GM10266 (cell line): Measurements from ENCODE around the gene HHAT.

Experiments used
- DNase-seq: peaks from one replicate; pipeline ENCODE4 v3.0.0; 2012; ENCODE audit errors: extremely low spot score
- TF ChIP-seq, protein P1 (sequence below): IDR thresholded peaks from 2 replicates; pipeline ENCODE4 v1.5.1; 2012; ENCODE audit warnings: mild to moderate bottlenecking, low read depth; ENCODE audit not compliant: control insufficient read depth, insufficient read depth; ENCODE audit errors: missing control alignments

Gene HHAT

DNA sequence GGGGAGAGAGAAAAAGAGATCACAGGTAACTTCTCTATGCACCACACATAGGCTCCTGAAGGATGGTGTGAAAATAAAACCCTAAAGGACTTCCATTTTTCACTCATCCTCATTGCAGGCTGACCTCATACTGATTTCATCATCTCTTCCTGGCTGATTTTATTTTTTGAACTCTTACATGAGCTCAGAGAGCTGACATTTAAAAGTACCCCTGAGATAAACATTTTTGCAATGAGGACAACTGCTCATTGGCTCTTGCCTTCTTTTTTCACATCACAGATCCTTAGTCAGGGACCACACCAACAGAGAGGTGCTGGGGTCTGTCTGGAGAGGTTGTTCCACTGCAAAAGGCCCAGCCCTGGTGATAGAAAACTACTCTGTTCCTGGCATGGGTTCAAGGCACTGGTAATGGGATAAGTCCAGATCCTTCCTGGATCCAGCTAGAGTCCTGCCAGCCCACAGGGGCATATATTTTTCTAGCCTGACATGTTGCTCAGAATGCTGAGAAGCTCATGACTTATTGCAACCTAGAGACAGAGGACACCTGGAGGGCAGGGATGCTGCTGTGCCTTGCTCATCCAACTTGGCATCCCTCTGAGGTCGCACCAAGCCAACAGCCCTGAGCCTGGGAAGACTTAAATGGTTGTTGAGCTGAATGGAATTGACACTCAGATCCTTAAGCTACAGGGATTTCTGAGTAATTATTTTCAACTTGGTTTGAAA, 360.0 kb downstream of the HHAT start:
- no peak for DNase-seq
- TF ChIP-seq, protein P1, sequence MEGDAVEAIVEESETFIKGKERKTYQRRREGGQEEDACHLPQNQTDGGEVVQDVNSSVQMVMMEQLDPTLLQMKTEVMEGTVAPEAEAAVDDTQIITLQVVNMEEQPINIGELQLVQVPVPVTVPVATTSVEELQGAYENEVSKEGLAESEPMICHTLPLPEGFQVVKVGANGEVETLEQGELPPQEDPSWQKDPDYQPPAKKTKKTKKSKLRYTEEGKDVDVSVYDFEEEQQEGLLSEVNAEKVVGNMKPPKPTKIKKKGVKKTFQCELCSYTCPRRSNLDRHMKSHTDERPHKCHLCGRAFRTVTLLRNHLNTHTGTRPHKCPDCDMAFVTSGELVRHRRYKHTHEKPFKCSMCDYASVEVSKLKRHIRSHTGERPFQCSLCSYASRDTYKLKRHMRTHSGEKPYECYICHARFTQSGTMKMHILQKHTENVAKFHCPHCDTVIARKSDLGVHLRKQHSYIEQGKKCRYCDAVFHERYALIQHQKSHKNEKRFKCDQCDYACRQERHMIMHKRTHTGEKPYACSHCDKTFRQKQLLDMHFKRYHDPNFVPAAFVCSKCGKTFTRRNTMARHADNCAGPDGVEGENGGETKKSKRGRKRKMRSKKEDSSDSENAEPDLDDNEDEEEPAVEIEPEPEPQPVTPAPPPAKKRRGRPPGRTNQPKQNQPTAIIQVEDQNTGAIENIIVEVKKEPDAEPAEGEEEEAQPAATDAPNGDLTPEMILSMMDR, result no peak

DNA sequence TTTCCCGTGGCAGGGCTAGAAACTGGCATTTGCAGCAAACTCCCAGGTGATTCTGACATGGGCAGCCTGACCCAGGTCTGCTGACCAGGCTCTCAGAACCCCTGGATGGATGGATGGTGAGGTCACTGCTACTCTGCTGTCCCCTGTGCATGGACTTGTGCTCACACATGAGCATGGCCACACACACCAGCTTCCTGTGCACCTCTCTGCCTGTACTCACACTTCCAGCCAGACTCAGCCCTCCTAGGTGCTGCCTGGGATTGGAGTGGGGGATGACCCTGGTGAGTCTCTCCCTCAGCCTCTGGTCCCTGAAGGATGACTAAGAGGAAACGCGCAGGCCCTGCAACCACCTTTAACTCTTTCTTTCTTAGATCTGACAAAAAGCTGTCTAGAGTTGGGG, 361.1 kb downstream of the HHAT start:
- DNase-seq, result no peak
- TF ChIP-seq, protein P1, result no peak

DNA sequence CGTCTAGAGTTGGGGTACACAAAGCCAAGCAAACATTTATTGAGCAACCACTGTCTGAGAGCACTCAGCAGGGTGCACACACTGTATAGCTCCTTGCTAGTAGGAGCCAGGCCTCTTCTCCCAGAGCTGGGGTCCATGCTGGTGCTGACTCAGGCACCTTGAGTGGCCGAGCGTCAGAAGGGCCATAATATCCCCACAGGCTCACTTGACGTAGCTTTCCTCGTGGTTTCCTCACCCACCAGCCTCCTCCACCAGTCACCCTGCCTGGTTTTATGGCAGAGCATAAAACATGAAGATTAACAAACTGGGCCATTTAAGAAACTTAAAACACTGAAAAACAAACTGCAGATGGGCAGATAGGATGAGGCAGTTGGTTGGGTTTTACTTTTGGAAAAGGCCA, 361.5 kb downstream of the HHAT start:
- TF ChIP-seq, protein P1, result no peak
- DNase-seq, result no peak

DNA sequence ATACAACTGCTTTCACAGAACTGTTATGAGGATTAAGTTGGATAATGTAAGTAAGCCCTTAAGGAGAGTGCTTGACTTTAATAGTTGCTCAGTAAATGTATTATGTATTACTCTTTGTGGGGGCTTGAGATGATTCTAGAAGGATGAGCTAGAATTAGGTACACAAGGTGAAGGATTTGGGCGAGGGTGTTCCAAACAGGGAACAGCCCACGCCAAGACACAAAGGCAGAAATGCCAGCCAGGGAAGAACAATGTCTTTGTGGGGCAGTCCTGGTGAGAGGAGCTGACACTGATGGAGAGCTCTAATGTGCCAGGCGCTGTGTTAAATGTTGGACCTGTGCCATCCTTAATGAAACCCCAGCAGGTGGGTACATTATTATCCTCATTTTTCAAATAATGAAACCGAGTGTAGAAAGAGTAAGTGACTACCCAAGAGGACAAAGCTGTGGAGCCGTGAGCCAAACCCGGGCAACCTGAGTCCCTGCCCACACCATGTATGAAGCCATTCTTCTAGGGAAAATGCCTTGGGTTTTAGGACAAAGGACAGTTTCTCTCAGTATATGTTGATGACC, 362.4 kb downstream of the HHAT start:
- no peak for DNase-seq
- TF ChIP-seq, protein P1, result no peak

DNA sequence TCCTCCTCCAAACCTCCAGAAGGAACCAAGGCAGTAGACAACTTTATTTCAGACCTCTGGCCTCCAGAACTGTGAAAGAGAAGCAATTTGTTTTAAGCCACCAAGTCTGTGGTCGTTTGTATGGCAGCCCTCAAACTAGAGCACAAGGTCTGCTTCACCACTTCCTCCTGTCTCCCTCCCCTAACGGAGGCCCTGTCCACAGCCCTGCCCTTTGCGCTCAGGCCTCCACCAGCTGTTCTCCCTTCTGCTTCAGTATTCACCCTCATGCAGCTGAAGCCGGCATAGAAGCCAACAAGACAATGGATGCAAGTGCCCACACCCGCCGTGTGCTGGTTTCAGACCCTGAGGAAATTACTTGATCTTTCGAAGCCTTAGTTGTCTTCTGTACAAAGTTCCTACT, 364.1 kb downstream of the HHAT start:
- peak; percentile 29 for DNase-seq
- TF ChIP-seq, protein P1, result no peak

DNA sequence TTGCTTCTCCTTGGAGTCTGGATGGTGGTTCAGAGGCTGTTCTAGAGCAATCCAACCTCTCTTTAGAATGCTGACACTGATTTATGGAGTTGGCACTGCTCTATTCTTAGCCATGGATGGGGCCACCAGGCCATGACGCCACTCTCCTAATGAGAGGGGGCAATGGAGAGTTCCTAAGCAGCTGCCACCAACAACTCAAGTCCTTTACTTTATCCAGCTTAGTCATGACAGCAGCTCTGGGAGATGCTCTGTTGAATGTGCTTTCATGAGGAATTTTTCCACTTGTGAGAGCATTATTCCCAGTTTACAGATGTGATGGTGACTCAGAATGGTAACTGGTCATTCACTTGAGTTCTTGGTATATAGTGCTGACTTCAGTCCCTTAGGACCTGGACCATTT, 366.3 kb downstream of the HHAT start:
- no peak for DNase-seq
- TF ChIP-seq, protein P1, result no peak

DNA sequence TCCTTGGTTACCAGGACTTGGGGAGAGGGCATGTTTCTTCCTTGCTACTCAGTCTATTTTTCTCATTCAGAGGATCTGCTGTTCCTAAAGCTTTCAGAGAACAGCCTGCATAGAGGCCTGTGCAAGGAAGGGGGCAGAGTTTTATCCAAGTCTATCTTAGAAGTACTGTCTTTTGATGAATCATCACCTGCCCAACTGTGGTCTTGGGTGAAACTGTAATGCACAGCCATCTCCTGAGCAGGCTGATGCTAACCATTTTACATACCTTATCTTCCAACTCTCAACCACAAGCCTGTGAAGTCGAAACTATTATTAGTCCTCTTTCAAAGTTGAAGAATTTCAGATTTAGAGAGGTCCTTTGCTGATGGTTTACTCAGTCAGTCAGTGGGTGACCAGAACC, 368.0 kb downstream of the HHAT start:
- DNase-seq, result peak; percentile 57
- TF ChIP-seq, protein P1, result no peak
